Stimulated activated CD8-positive, alpha-beta memory T cell treated with anti-CD3 and anti-CD28 coated beads, Interleukin-12 subunit alpha, Interleukin-12 subunit beta, amount 100 ng/mL, for 1 hour (primary cell): ENCODE measurements around the gene ELANE.
"Not testable (repeated sequence)": the region's sequence is repeated elsewhere in the genome, so short reads cannot be mapped to it uniquely, and the experiment has no call there.

Source experiments
- DNase-seq: peaks from one replicate; pipeline ENCODE4 v3.0.0-alpha.2; 2020; ENCODE audit warnings: low read depth

The ELANE gene

GRCh38 chr19:842802-843179 is 9.3 kb upstream of the ELANE start:
- not testable (repeated sequence) for DNase-seq

GRCh38 chr19:843180-843835 is 8.8 kb upstream of the ELANE start:
- DNase-seq: no peak

GRCh38 chr19:843836-844545 is 8.1 kb upstream of the ELANE start:
- DNase-seq: no peak

- DNase-seq: no peak
These were observed 7.5 kb upstream of the ELANE start for GRCh38 chr19:844546-844971.

GRCh38 chr19:845707-846521 is 6.2 kb upstream of the ELANE start:
- DNase-seq: no peak

- no peak for DNase-seq
These were observed 3.6 kb upstream of the ELANE start for GRCh38 chr19:848386-848921.

GRCh38 chr19:849195-849594 is 2.9 kb upstream of the ELANE start:
- DNase-seq: not testable (repeated sequence)

GRCh38 chr19:850221-850978 is 1.7 kb upstream of the ELANE start:
- no peak for DNase-seq

- DNase-seq: no peak
These were observed 1.1 kb upstream of the ELANE start for GRCh38 chr19:850979-851335.

GRCh38 chr19:853014-853585 is 997 bp downstream of the ELANE start:
- DNase-seq: no peak

- not testable (repeated sequence) for DNase-seq
These were observed 1.6 kb downstream of the ELANE start for GRCh38 chr19:853614-854220.

GRCh38 chr19:854549-854948 is 2.4 kb downstream of the ELANE start:
- no peak for DNase-seq

- DNase-seq: no peak
These were observed 3.0 kb downstream of the ELANE start for GRCh38 chr19:855142-855541.

- no peak for DNase-seq
These were observed 3.5 kb downstream of the ELANE start for GRCh38 chr19:855566-856120.

- DNase-seq: no peak
These were observed 6.2 kb downstream of the ELANE start for GRCh38 chr19:858284-858683.

- DNase-seq: no peak
These were observed 7.1 kb downstream of the ELANE start, which contains the start of gene CFD for GRCh38 chr19:858868-859843. Gene CFD, plus strand, starts transcription at chr19:859664. Its CDS starts 26 bp downstream, at chr19:859690.

GRCh38 chr19:861141-861755 is 9.1 kb downstream of the ELANE start:
- no peak for DNase-seq

GRCh38 chr19:861756-862580 is 9.9 kb downstream of the ELANE start:
- DNase-seq: peak; percentile 46
